Osteoblast (primary cell): ENCODE measurements around the gene CNPY1. TPM values are rescaled to one million over a fixed set of nuclear protein-coding genes. Genes with fewer than 3 reads are reported as not detected.

Source experiments
- DNase-seq: peaks from one replicate; pipeline ENCODE4 v3.0.0; 2011; ENCODE audit warnings: low spot score, mixed read lengths; ENCODE audit not compliant: insufficient read length; ENCODE audit errors: missing footprints
- H2AFZ ChIP-seq: 2 replicates; pipeline ENCODE4 v1.6.0; 2011; ENCODE audit warnings: mild to moderate bottlenecking, low read length
- H3K27ac ChIP-seq: 2 replicates; pipeline ENCODE4 v1.5.1; 2011; ENCODE audit warnings: mild to moderate bottlenecking, low read depth, low read length, moderate library complexity
- H3K27me3 ChIP-seq: 2 replicates; pipeline ENCODE4 v1.6.0; 2012; ENCODE audit warnings: mild to moderate bottlenecking, control low read depth, inconsistent platforms, low read length, moderate library complexity; ENCODE audit not compliant: insufficient read depth
- H3K36me3 ChIP-seq: 2 replicates; pipeline ENCODE4 v1.5.1; 2011; ENCODE audit warnings: mild to moderate bottlenecking, low read length, control low read depth, moderate library complexity; ENCODE audit not compliant: insufficient read depth
- H3K4me1 ChIP-seq: 2 replicates; pipeline ENCODE4 v1.5.1; 2011; ENCODE audit warnings: mild to moderate bottlenecking, low read length, control low read depth, moderate library complexity; ENCODE audit not compliant: insufficient read depth
- H3K4me2 ChIP-seq: 2 replicates; pipeline ENCODE4 v1.6.0; 2011; ENCODE audit warnings: mild to moderate bottlenecking, low read length; ENCODE audit not compliant: insufficient read depth
- H3K4me3 ChIP-seq: fragments of 200-600 bp; sonication (generic); 3 replicates; pipeline ENCODE4 v1.5.1; 2012; ENCODE audit warnings: mild to moderate bottlenecking, low read length, inconsistent platforms; ENCODE audit not compliant: insufficient read depth
- H3K79me2 ChIP-seq: 2 replicates; pipeline ENCODE4 v1.6.0; 2012; ENCODE audit warnings: mild to moderate bottlenecking, low read length, control low read depth, inconsistent platforms; ENCODE audit not compliant: insufficient read depth
- H3K9me3 ChIP-seq: 2 replicates; pipeline ENCODE4 v1.5.1; 2011; ENCODE audit warnings: low read depth, low read length, control low read depth
- H4K20me1 ChIP-seq: 2 replicates; pipeline ENCODE4 v1.6.0; 2012; ENCODE audit warnings: mild to moderate bottlenecking, low read length, control low read depth; ENCODE audit not compliant: insufficient read depth
- total RNA-seq: library from RNA; depleted of rRNA; stranded (reverse); fragments of >200 nt; gene quantifications from 2 replicates; pipeline ENCODE4 v1.2.3, GENCODE V29; 2012
- TF ChIP-seq, protein P1 (sequence below): IDR thresholded peaks from 2 replicates; pipeline ENCODE4 v1.5.1; 2011; ENCODE audit warnings: mild to moderate bottlenecking, low read depth, low read length, moderate library complexity; ENCODE audit errors: extremely low read depth

The CNPY1 gene
- total RNA-seq, 1 donor: not detected

DNA sequence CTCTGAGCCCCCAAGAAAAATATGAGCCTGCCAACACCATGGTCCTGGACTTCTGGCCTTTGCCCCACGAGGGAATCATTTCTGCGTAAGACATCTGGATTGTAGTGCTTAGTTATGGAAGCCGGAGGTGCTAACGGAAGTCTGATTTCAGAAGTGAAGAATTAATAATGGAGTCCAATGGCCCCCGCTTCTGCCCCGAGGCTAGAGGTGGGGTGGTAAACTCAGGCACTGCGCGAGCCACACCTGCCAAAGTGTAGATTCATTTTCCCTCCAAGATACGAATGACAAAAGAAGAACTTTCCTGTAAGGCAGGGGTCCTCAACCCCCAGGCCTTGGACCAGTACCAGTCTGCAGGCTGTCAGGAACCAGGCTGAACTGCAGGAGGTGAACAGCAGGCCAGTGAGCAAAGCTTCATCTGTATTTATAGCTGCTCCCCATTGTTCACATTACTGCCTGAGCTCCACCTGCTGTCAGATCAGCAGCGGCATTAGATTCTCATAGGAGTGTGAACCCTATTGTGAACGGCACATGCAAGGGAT is 22.3 kb downstream of the CNPY1 start:
- Histone ChIP-seq H3K9me3 (no peaks in the 10 kb centered on the region), H3K27me3 (no peaks in the 10 kb centered on the region), H3K27ac (no peak overlapping the region), H3K4me1 (no peaks in the 10 kb centered on the region), H3K4me3 (no peak overlapping the region), H3K4me2 (no peak overlapping the region), H2AFZ (no peak overlapping the region), H3K79me2 (no peaks in the 10 kb centered on the region), H3K36me3 (no peaks in the 10 kb centered on the region), H4K20me1 (no peaks in the 10 kb centered on the region)
- no peak for DNase-seq
- TF ChIP-seq, protein P1, sequence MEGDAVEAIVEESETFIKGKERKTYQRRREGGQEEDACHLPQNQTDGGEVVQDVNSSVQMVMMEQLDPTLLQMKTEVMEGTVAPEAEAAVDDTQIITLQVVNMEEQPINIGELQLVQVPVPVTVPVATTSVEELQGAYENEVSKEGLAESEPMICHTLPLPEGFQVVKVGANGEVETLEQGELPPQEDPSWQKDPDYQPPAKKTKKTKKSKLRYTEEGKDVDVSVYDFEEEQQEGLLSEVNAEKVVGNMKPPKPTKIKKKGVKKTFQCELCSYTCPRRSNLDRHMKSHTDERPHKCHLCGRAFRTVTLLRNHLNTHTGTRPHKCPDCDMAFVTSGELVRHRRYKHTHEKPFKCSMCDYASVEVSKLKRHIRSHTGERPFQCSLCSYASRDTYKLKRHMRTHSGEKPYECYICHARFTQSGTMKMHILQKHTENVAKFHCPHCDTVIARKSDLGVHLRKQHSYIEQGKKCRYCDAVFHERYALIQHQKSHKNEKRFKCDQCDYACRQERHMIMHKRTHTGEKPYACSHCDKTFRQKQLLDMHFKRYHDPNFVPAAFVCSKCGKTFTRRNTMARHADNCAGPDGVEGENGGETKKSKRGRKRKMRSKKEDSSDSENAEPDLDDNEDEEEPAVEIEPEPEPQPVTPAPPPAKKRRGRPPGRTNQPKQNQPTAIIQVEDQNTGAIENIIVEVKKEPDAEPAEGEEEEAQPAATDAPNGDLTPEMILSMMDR: no peak

DNA sequence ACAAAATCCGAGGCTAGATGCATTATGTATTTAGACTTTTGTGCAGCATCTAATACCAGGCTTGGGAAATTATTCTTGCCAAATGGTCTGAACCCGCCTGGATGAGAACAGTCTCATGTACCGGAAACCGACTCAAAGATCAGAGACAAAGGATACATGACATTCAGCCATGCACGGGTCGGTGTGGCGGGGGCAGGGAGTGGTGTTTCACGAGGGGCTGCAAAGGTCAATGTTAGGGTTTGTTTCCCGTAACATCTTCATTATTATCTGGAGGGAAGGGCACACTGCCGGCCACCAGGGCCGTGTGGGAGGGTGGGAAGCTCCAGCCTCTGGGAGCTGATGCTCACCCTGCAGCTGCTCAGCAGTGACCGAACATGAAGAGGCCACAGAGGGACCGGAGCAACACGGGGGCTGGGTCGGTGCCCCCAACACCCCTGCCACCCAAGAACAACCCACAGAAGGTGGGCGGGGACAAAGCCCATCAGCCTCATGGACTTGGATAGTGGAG is 23.1 kb downstream of the CNPY1 start:
- TF ChIP-seq, protein P1: no peak
- no peak overlapping the region for H2AFZ ChIP-seq
- peaks cover 2% of the 10 kb centered on the region for H3K27me3 ChIP-seq
- H3K4me3 ChIP-seq: no peak overlapping the region
- H3K9me3 ChIP-seq: no peaks in the 10 kb centered on the region
- no peaks in the 10 kb centered on the region for H3K79me2 ChIP-seq
- no peak overlapping the region for H3K27ac ChIP-seq
- H3K4me2 ChIP-seq: no peak overlapping the region
- no peak for DNase-seq
- H4K20me1 ChIP-seq: no peaks in the 10 kb centered on the region
- H3K4me1 ChIP-seq: no peaks in the 10 kb centered on the region
- H3K36me3 ChIP-seq: no peaks in the 10 kb centered on the region

- TF ChIP-seq, protein P1: no peak
Measured at GRCh38 chr7:155521743-155522398, 24.5 kb downstream of the CNPY1 start.

DNA sequence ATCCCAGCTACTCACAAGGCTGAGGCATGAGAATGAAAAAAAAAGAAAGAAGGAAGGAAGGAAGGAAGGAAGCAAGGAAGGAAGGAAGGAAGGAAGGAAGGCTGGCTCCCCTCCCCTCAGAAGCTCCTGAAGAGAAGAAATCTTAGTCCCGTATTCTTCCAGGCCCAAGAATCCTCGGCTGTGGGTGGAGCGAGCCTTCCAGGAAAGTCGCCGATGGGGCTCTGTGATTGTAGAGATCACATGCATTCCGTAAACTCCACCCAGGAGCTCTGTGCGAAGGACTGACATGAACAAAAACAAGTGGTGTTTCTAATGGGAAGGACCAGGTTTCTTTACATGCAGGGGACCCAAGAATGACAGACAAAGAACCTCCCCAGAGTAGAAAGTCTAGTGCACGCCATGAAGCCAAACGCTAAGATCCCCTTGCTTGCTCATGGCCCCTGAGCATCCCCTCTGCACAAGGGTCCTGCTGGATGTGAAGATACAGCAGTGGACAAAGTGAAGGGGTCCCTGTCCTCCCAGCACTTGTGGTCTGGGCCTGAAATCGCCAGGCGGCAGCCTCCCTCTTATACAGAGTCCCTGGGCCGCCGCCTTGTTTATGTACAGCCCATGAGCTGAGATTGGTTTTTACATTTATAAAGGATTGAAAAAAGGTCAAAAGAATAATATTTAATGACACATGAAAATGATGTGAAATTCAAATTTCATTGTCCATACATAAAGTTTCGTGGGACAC is 25.2 kb downstream of the CNPY1 start:
- Histone ChIP-seq H3K4me2 (no peak overlapping the region), H3K4me3 (no peak overlapping the region), H3K27ac (no peak overlapping the region), H3K9me3 (no peaks in the 10 kb centered on the region), H4K20me1 (no peaks in the 10 kb centered on the region), H3K79me2 (no peaks in the 10 kb centered on the region), H3K27me3 (peaks cover 2% of the 10 kb centered on the region), H3K36me3 (no peaks in the 10 kb centered on the region), H3K4me1 (no peaks in the 10 kb centered on the region), H2AFZ (no peak overlapping the region)
- DNase-seq: peak; percentile 74
- TF ChIP-seq, protein P1: no peak

More at GRCh38 chr7:155521743-155522398, 24.5 kb downstream of the CNPY1 start:
- DNase-seq: no peak
- Histone ChIP-seq H3K4me2 (no peak overlapping the region), H3K27me3 (peaks cover 2% of the 10 kb centered on the region), H2AFZ (no peak overlapping the region), H3K4me3 (no peak overlapping the region), H3K79me2 (no peaks in the 10 kb centered on the region), H3K36me3 (no peaks in the 10 kb centered on the region), H4K20me1 (no peaks in the 10 kb centered on the region), H3K9me3 (no peaks in the 10 kb centered on the region), H3K4me1 (no peaks in the 10 kb centered on the region), H3K27ac (no peak overlapping the region)
